Hematopoietic multipotent progenitor cell (in vitro differentiated cells): Measurements from ENCODE around the gene IFNGR1. TPM values are rescaled to one million over a fixed set of nuclear protein-coding genes. Genes with fewer than 3 reads are reported as not detected.

ENCODE experiments used
- DNase-seq, 3 donors: peaks; one replicate each; pipeline ENCODE4 v3.0.0-alpha.2; 2011 to 2015; ENCODE audit warnings: low read depth in 2 of 3, low spot score in 2 of 3
- total RNA-seq: library from RNA; depleted of rRNA; stranded (reverse); fragments of >200 nt; gene quantifications from one replicate; pipeline ENCODE4 v1.2.3, GENCODE V29; 2012

IFNGR1 gene
- total RNA-seq, 1 donor: 24.2 TPM

DNA sequence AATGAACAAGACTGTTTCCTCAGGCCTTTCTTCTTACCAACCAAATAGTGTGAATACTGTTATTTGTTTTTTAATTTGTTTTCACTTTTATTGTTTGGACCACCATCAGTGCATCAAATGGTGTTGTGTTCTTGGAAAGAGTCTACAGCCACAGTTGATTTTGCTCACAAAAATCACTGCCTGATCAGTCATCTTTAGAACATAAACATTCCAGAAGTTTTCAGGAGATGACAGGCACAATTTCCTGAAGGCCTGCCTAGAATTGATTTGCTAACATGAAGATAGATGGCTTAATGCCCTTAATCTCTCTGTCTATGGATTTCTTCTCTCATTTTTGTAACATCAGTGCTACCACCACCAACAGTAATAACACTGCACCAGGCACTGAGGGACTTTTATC, 59.3 kb downstream of the IFNGR1 start:
- no peak for DNase-seq

- DNase-seq: no peak
Measured at GRCh38 chr6:137157601-137158000, 61.6 kb downstream of the IFNGR1 start.

DNA sequence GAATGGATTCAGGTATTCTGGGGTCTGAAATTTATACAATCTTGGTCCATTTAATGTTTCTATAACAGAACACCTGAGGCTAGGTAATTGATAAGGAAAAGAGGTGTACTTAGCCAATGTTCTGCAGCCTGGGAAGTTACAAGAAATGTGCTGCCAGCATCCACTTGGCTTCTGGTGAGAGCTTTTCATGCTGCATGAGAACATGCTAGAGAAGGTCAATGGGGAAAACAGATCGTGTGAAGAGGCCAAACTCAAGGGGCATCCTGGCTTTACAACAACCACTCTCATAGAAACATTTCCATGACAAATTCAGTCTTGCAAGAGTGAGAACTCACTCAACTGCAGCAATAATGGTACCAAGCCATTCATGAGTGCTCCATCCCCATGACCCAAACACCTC, 62.5 kb downstream of the IFNGR1 start:
- no peak for DNase-seq

- peak in 2 of 3 donors; percentile 76 to 89 for DNase-seq
Measured at GRCh38 chr6:137155830-137156229, 63.4 kb downstream of the IFNGR1 start.

DNA sequence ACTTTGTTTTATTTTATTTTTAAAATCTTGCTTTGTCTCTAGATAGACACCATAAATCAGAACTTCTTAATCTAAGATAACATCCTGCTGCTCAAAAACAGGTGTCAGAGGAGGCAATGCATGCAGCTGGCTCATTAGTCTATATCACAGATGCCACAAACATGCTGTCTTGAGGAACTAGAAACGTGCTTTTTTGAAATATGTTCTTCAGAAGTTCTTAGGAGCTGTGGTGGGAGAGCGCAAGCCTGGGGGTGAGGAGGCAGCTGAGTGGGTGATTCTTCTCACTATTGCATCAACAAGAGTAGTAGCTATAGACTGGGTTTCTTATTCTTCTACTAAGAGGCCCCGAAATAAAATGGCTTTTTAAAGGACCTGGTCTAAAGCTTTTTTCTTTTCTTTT, 69.1 kb downstream of the IFNGR1 start:
- DNase-seq: peak in 1 of 3 donors; percentile 14

DNA sequence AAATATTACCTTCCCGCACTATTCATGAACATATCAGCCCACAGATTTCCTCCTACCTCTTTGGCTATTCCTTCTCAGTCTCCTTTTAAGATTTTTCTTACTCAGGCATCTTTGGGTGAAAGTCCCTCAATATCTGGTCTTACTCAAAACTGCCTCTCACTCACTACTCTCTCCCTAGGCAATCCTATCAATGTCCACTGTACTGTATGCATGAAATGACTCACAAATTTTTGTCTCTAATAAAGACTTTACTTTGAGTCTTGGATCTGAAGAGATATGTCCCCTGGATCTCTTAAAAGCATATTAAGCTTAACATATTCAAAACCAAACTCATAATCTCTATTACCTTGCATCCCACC, 70.2 kb downstream of the IFNGR1 start:
- DNase-seq: no peak

GRCh38 chr6:137148306-137149034, 70.7 kb downstream of the IFNGR1 start:
- no peak for DNase-seq

Other genes with a start within 250 kb of the IFNGR1 start
- not detected for gene IL20RA, start 174.4 kb downstream of the IFNGR1 start, total RNA-seq
- gene IL22RA2, start 45.7 kb downstream of the IFNGR1 start, total RNA-seq: not detected